Chondrocyte (in vitro differentiated cells): ENCODE measurements around the gene ADAMTS10. TPM values are rescaled to one million over a fixed set of nuclear protein-coding genes. Genes with fewer than 3 reads are reported as not detected.
"Not testable (repeated sequence)": the region's sequence is repeated elsewhere in the genome, so short reads cannot be mapped to it uniquely, and the experiment has no call there.

Source experiments
- DNase-seq: peaks from one replicate; pipeline ENCODE4 v3.0.0; 2021; ENCODE audit warnings: mixed read lengths, low spot score
- H3K27ac Mint-ChIP-seq: one replicate; pipeline ENCODE4 v1.8.0; 2021; ENCODE audit warnings: mild to moderate bottlenecking, moderate library complexity, mixed read lengths; ENCODE audit not compliant: unreplicated experiment
- H3K27me3 Mint-ChIP-seq: 2 replicates; pipeline ENCODE4 v1.8.0; 2021; ENCODE audit warnings: low read depth, mixed read lengths
- H3K36me3 Mint-ChIP-seq: 2 replicates; pipeline ENCODE4 v1.8.0; 2021; ENCODE audit warnings: low read depth, mixed read lengths
- H3K4me1 Mint-ChIP-seq: 2 replicates; pipeline ENCODE4 v1.8.0; 2021; ENCODE audit warnings: low read depth, mild to moderate bottlenecking, mixed read lengths
- H3K4me3 Mint-ChIP-seq: one replicate; pipeline ENCODE4 v1.8.0; 2021; ENCODE audit warnings: mild to moderate bottlenecking, moderate library complexity, mixed read lengths; ENCODE audit not compliant: unreplicated experiment
- H3K9me3 Mint-ChIP-seq: 2 replicates; pipeline ENCODE4 v1.8.0; 2021; ENCODE audit warnings: low read depth, mixed read lengths
- CTCF ChIP-seq: fragments of 200-600 bp; sonication (generic); IDR thresholded peaks from 2 replicates; pipeline ENCODE4 v1.5.0; 2021; ENCODE audit warnings: antibody characterized with exemption, mild to moderate bottlenecking, moderate library complexity
- total RNA-seq: library from RNA; stranded (reverse); gene quantifications from 3 replicates; pipeline ENCODE4 v1.2.1, GENCODE V29; 2021

Gene ADAMTS10
- total RNA-seq, 1 donor from 2014 or later = 73.6 TPM

GRCh38 chr19:8575467-8575997, 35.0 kb downstream of the ADAMTS10 start:
- Mint-ChIP-seq H3K27me3 (peaks cover 8% of the 10 kb centered on the region), H3K4me3 (no peak overlapping the region), H3K4me1 (peaks cover 13% of the 10 kb centered on the region), H3K27ac (no peak overlapping the region), H3K36me3 (no peaks in the 10 kb centered on the region), H3K9me3 (no peaks in the 10 kb centered on the region)
- DNase-seq = no peak
- TF ChIP-seq CTCF = no peak

- not testable (repeated sequence) for H3K4me3 Mint-ChIP-seq, H3K27ac Mint-ChIP-seq, H3K27me3 Mint-ChIP-seq, H3K36me3 Mint-ChIP-seq, H3K9me3 Mint-ChIP-seq, DNase-seq
- peaks cover 13% of the 10 kb centered on the region for H3K4me1 Mint-ChIP-seq
These were observed 35.9 kb downstream of the ADAMTS10 start for GRCh38 chr19:8574619-8574922.

- no peak overlapping the region for H3K4me3 Mint-ChIP-seq
- no peak for DNase-seq
- no peak for TF ChIP-seq CTCF
- H3K4me1 Mint-ChIP-seq = peaks cover 16% of the 10 kb centered on the region
- no peaks in the 10 kb centered on the region for H3K36me3 Mint-ChIP-seq
- H3K27ac Mint-ChIP-seq = no peak overlapping the region
- H3K27me3 Mint-ChIP-seq = peaks cover 8% of the 10 kb centered on the region
- no peaks in the 10 kb centered on the region for H3K9me3 Mint-ChIP-seq
These were observed 37.2 kb downstream of the ADAMTS10 start for GRCh38 chr19:8573316-8573715.

- H3K4me3 Mint-ChIP-seq = no peak overlapping the region
- no peaks in the 10 kb centered on the region for H3K36me3 Mint-ChIP-seq
- H3K4me1 Mint-ChIP-seq = peaks cover 16% of the 10 kb centered on the region
- H3K27me3 Mint-ChIP-seq = peaks cover 3% of the 10 kb centered on the region
- no peak for DNase-seq
- TF ChIP-seq CTCF = no peak
- no peaks in the 10 kb centered on the region for H3K9me3 Mint-ChIP-seq
- H3K27ac Mint-ChIP-seq = no peak overlapping the region
These were observed 39.5 kb downstream of the ADAMTS10 start for GRCh38 chr19:8571006-8571411.

GRCh38 chr19:8569066-8569771, 41.3 kb downstream of the ADAMTS10 start:
- DNase-seq = no peak
- H3K9me3 Mint-ChIP-seq = no peaks in the 10 kb centered on the region
- no peak overlapping the region for H3K27ac Mint-ChIP-seq
- no peaks in the 10 kb centered on the region for H3K27me3 Mint-ChIP-seq
- H3K36me3 Mint-ChIP-seq = no peaks in the 10 kb centered on the region
- no peak for TF ChIP-seq CTCF
- no peak overlapping the region for H3K4me3 Mint-ChIP-seq
- peaks cover 11% of the 10 kb centered on the region for H3K4me1 Mint-ChIP-seq
